ENCODE measurements around the gene WNK4. TPM values are rescaled to one million over a fixed set of nuclear protein-coding genes. Genes with fewer than 3 reads are reported as not detected.
A peak's percentile ranks its signal among the peaks of the same experiment; 100 is the strongest.

WNK4 gene
- total RNA-seq, 1 experiment from 2014 or later, result 2.6 TPM

DNA sequence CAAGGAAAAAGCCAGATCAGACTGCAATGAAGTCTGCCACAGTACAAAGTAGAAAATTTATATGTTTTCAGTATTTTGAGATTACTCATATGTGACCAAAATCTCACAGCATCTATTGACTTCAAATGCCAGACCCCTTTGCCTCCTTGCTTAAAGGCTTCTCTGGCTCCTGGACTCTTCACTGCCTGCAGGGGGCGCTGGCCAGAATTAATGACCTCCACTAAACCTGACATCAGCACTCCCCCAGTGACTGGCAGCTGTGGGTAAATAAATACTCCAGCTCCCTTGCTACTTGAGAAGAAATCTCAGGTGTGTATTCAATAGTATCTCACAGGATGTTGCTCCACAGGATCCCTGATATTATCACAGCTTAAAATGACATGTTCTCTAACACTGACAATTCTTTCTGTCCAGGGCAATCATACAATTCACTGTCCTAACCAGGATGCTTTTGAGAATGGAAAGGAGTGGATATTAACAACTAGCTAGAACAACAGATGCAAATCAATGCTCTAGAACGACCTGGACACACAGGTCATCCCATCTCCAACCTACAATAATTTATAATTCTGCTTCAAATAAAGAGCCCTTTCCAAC lies 39.6 kb downstream of the WNK4 start:
- no peak overlapping the region for H2AK5ac ChIP-seq (ENCODE audit: insufficient read length, low read length)
- no peaks in the 10 kb centered on the region for H4K20me1 ChIP-seq (ENCODE audit: control insufficient read depth, insufficient read depth, insufficient read length)
- H3K27me3 Mint-ChIP-seq (ENCODE audit: low read depth), result no peaks in the 10 kb centered on the region
- no peaks in the 10 kb centered on the region for H3K4me1 ChIP-seq (ENCODE audit: insufficient read depth, low read length)
- H3K27me3 ChIP-seq (ENCODE audit: insufficient read depth, low read length), result no peaks in the 10 kb centered on the region
- no peak overlapping the region for H2BK20ac ChIP-seq (ENCODE audit: low read depth, low read length, poor library complexity, severe bottlenecking)
- no CpG with 5 or more reads among the region's 2 CpGs for WGBS (ENCODE audit: extremely low coverage, insufficient read length, low lambda C conversion rate)
- no peak overlapping the region for H4K5ac ChIP-seq (ENCODE audit: insufficient read length, low read depth, low read length)
- H3K4me3 Mint-ChIP-seq, result no peak overlapping the region
- no peak overlapping the region for H3K4me2 ChIP-seq (ENCODE audit: insufficient read depth, insufficient read length, low read length)
- no peak overlapping the region for H3K18ac ChIP-seq (ENCODE audit: insufficient read length, low read depth, low read length)
- no peak overlapping the region for H2BK5ac ChIP-seq (ENCODE audit: insufficient read length, low read length)
- H3K9ac ChIP-seq (ENCODE audit: extremely low read depth, insufficient read length, low read length), result no peak overlapping the region
- H3K79me1 ChIP-seq (ENCODE audit: insufficient read depth, low read depth, low read length, poor library complexity, severe bottlenecking), result no peaks in the 10 kb centered on the region
- no peak overlapping the region for H3K23ac ChIP-seq (ENCODE audit: insufficient read length, low read depth, low read length)
- H3K9me3 Mint-ChIP-seq, result no peaks in the 10 kb centered on the region
- no peak overlapping the region for H3K56ac ChIP-seq (ENCODE audit: insufficient read length, low read depth, low read length)
- H3K27ac Mint-ChIP-seq, result peak overlapping the region in 2 of 3 experiments; percentile 28 to 55; a peak in 1 of 7 replicates
- no peak overlapping the region for H3K4ac ChIP-seq (ENCODE audit: low read depth, low read length)
- no peak overlapping the region for H2BK12ac ChIP-seq (ENCODE audit: insufficient read length, low read depth, low read length)
- DNase-seq, result peak; percentile 89
- no peak overlapping the region for H3K27ac ChIP-seq (ENCODE audit: insufficient read length, low read depth, low read length)
- H3K14ac ChIP-seq (ENCODE audit: insufficient read depth, low read length), result no peak overlapping the region
- H3K9me3 ChIP-seq (ENCODE audit: control insufficient read depth, low read depth, low read length), result no peaks in the 10 kb centered on the region
- TF ChIP-seq, protein P1, sequence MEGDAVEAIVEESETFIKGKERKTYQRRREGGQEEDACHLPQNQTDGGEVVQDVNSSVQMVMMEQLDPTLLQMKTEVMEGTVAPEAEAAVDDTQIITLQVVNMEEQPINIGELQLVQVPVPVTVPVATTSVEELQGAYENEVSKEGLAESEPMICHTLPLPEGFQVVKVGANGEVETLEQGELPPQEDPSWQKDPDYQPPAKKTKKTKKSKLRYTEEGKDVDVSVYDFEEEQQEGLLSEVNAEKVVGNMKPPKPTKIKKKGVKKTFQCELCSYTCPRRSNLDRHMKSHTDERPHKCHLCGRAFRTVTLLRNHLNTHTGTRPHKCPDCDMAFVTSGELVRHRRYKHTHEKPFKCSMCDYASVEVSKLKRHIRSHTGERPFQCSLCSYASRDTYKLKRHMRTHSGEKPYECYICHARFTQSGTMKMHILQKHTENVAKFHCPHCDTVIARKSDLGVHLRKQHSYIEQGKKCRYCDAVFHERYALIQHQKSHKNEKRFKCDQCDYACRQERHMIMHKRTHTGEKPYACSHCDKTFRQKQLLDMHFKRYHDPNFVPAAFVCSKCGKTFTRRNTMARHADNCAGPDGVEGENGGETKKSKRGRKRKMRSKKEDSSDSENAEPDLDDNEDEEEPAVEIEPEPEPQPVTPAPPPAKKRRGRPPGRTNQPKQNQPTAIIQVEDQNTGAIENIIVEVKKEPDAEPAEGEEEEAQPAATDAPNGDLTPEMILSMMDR (conservative IDR thresholded peaks at IDR 0.05), result peak; percentile 91
- peaks cover 6 to 7% of the 10 kb centered on the region in 2 experiments for H3K4me1 Mint-ChIP-seq
- no peak overlapping the region for H3T11ph ChIP-seq (ENCODE audit: low read length)
- H3K36me3 Mint-ChIP-seq (ENCODE audit: insufficient read depth in 1 of 3, low read depth in 3 of 3), result peaks cover 19 to 68% (median 49%) of the 10 kb centered on the region in 3 experiments
- no peak overlapping the region for H2BK15ac ChIP-seq (ENCODE audit: low read depth, low read length)
- H2AFZ ChIP-seq (ENCODE audit: low read length), result no peak overlapping the region
- H2BK120ac ChIP-seq (ENCODE audit: low read depth, low read length, poor library complexity, severe bottlenecking), result no peak overlapping the region
- H4K8ac ChIP-seq (replicated peaks; ENCODE audit: insufficient read length, low read depth, low read length), result no peak overlapping the region
- H3K23me2 ChIP-seq (ENCODE audit: insufficient read length, low read depth, low read length, poor library complexity, severe bottlenecking), result peaks cover 6% of the 10 kb centered on the region
- H3K79me2 ChIP-seq (ENCODE audit: insufficient read depth, low read length), result peaks cover 3% of the 10 kb centered on the region; the same call in 1 of the 2 replicates
- H4K91ac ChIP-seq (ENCODE audit: insufficient read length, low read depth, low read length), result no peak overlapping the region

Measured in H9 (cell line).